Astrocyte (in vitro differentiated cells and primary cell): ENCODE measurements around the gene LRRC3B.

Source experiments
- CTCF ChIP-seq: IDR thresholded peaks from 2 replicates; pipeline ENCODE4 v1.5.1; 2011; ENCODE audit warnings: low read depth, mild to moderate bottlenecking, inconsistent platforms, low read length, moderate library complexity; ENCODE audit not compliant: insufficient read depth
- EZH2 ChIP-seq: IDR thresholded peaks from 2 replicates; pipeline ENCODE4 v1.6.1; 2012; ENCODE audit warnings: mild to moderate bottlenecking, low read length, inconsistent platforms; ENCODE audit not compliant: insufficient read depth

GRCh38 chr3:26703519-26703918, 80.9 kb downstream of the LRRC3B start:
- no peak for TF ChIP-seq CTCF
- TF ChIP-seq EZH2, result no peak
